ENCODE data around the gene RPP25. TPM values are rescaled to one million over a fixed set of nuclear protein-coding genes. Genes with fewer than 3 reads are reported as not detected.

RPP25 gene
- total RNA-seq, 1 experiment from 2014 or later: 31.3 TPM

DNA sequence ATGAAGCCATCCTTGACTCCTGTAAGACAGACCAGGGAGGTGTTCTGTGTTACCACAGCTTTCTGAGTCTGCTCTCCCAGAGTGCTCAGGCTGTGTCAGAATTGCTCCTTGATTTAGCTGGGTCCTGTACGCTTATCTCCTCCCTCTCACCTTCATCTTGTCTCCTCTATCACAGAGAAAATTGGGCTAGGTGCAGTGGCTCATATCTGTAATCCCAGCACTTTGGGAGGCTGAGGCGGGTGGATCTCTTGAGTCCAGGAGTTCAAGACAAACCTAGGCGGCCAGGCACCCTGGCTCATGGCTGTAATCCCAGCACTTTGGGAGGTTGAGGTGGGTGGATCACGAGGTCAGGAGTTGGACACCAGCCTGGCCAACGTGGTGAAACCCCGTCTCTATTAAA, 44.7 kb upstream of the RPP25 start:
- no peak overlapping the region for H3K27ac Mint-ChIP-seq
- ChIA-PET CTCF (interaction anchor here (0.5 to 0.7 kb wide), 3 partner anchors 50 to 953 kb away, joined by 4 to 7 read pairs (median 5); no protein-coding TSS in a partner anchor), POLR2A (interaction anchor here (0.6 to 0.7 kb wide), 2 partner anchors 42 to 129 kb away, joined by 3 to 6 read pairs; no protein-coding TSS in a partner anchor)
- TF ChIP-seq, protein P1, sequence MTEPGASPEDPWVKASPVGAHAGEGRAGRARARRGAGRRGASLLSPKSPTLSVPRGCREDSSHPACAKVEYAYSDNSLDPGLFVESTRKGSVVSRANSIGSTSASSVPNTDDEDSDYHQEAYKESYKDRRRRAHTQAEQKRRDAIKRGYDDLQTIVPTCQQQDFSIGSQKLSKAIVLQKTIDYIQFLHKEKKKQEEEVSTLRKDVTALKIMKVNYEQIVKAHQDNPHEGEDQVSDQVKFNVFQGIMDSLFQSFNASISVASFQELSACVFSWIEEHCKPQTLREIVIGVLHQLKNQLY (CRISPR knock-in tag; IDR thresholded peaks at IDR 0.05): no peak
- TF ChIP-seq ELF4 (CRISPR knock-in tag; IDR thresholded peaks at IDR 0.05; ENCODE audit: low read depth): no peak
- no peak for TF ChIP-seq GABPB1 (CRISPR knock-in tag; IDR thresholded peaks at IDR 0.05)
- no peak for TF ChIP-seq ZNF219 (CRISPR knock-in tag; IDR thresholded peaks at IDR 0.05; ENCODE audit: borderline replicate concordance)
- TF ChIP-seq SMAD3 (CRISPR knock-in tag; IDR thresholded peaks at IDR 0.05; ENCODE audit: borderline replicate concordance): no peak
- TF ChIP-seq, protein P2, sequence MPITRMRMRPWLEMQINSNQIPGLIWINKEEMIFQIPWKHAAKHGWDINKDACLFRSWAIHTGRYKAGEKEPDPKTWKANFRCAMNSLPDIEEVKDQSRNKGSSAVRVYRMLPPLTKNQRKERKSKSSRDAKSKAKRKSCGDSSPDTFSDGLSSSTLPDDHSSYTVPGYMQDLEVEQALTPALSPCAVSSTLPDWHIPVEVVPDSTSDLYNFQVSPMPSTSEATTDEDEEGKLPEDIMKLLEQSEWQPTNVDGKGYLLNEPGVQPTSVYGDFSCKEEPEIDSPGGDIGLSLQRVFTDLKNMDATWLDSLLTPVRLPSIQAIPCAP (CRISPR knock-in tag; IDR thresholded peaks at IDR 0.05): no peak
- no peak for TF ChIP-seq ETV6 (CRISPR knock-in tag; IDR thresholded peaks at IDR 0.05)
- TF ChIP-seq RORB (CRISPR knock-in tag; IDR thresholded peaks at IDR 0.05): no peak
- TF ChIP-seq CREM (CRISPR knock-in tag; IDR thresholded peaks at IDR 0.05): no peak
- TF ChIP-seq, protein P3, sequence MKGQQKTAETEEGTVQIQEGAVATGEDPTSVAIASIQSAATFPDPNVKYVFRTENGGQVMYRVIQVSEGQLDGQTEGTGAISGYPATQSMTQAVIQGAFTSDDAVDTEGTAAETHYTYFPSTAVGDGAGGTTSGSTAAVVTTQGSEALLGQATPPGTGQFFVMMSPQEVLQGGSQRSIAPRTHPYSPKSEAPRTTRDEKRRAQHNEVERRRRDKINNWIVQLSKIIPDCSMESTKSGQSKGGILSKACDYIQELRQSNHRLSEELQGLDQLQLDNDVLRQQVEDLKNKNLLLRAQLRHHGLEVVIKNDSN (CRISPR knock-in tag; IDR thresholded peaks at IDR 0.05): no peak
- TF ChIP-seq, protein P4, sequence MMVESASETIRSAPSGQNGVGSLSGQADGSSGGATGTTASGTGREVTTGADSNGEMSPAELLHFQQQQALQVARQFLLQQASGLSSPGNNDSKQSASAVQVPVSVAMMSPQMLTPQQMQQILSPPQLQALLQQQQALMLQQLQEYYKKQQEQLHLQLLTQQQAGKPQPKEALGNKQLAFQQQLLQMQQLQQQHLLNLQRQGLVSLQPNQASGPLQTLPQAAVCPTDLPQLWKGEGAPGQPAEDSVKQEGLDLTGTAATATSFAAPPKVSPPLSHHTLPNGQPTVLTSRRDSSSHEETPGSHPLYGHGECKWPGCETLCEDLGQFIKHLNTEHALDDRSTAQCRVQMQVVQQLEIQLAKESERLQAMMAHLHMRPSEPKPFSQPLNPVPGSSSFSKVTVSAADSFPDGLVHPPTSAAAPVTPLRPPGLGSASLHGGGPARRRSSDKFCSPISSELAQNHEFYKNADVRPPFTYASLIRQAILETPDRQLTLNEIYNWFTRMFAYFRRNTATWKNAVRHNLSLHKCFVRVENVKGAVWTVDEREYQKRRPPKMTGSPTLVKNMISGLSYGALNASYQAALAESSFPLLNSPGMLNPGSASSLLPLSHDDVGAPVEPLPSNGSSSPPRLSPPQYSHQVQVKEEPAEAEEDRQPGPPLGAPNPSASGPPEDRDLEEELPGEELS (CRISPR knock-in tag; IDR thresholded peaks at IDR 0.05): no peak
- no peak for TF ChIP-seq RELA (CRISPR knock-in tag; IDR thresholded peaks at IDR 0.05; ENCODE audit: borderline replicate concordance)
- TF ChIP-seq MXD4 (CRISPR knock-in tag; IDR thresholded peaks at IDR 0.05; ENCODE audit: borderline replicate concordance): no peak
- no peak for TF ChIP-seq SOX15 (CRISPR knock-in tag; IDR thresholded peaks at IDR 0.05)
- TF ChIP-seq, protein P5, sequence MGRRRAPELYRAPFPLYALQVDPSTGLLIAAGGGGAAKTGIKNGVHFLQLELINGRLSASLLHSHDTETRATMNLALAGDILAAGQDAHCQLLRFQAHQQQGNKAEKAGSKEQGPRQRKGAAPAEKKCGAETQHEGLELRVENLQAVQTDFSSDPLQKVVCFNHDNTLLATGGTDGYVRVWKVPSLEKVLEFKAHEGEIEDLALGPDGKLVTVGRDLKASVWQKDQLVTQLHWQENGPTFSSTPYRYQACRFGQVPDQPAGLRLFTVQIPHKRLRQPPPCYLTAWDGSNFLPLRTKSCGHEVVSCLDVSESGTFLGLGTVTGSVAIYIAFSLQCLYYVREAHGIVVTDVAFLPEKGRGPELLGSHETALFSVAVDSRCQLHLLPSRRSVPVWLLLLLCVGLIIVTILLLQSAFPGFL (CRISPR knock-in tag; IDR thresholded peaks at IDR 0.05; ENCODE audit: borderline replicate concordance): no peak
- TF ChIP-seq, protein P6, sequence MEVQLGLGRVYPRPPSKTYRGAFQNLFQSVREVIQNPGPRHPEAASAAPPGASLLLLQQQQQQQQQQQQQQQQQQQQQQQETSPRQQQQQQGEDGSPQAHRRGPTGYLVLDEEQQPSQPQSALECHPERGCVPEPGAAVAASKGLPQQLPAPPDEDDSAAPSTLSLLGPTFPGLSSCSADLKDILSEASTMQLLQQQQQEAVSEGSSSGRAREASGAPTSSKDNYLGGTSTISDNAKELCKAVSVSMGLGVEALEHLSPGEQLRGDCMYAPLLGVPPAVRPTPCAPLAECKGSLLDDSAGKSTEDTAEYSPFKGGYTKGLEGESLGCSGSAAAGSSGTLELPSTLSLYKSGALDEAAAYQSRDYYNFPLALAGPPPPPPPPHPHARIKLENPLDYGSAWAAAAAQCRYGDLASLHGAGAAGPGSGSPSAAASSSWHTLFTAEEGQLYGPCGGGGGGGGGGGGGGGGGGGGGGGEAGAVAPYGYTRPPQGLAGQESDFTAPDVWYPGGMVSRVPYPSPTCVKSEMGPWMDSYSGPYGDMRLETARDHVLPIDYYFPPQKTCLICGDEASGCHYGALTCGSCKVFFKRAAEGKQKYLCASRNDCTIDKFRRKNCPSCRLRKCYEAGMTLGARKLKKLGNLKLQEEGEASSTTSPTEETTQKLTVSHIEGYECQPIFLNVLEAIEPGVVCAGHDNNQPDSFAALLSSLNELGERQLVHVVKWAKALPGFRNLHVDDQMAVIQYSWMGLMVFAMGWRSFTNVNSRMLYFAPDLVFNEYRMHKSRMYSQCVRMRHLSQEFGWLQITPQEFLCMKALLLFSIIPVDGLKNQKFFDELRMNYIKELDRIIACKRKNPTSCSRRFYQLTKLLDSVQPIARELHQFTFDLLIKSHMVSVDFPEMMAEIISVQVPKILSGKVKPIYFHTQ (CRISPR knock-in tag; IDR thresholded peaks at IDR 0.05): no peak
- TF ChIP-seq, protein P7, sequence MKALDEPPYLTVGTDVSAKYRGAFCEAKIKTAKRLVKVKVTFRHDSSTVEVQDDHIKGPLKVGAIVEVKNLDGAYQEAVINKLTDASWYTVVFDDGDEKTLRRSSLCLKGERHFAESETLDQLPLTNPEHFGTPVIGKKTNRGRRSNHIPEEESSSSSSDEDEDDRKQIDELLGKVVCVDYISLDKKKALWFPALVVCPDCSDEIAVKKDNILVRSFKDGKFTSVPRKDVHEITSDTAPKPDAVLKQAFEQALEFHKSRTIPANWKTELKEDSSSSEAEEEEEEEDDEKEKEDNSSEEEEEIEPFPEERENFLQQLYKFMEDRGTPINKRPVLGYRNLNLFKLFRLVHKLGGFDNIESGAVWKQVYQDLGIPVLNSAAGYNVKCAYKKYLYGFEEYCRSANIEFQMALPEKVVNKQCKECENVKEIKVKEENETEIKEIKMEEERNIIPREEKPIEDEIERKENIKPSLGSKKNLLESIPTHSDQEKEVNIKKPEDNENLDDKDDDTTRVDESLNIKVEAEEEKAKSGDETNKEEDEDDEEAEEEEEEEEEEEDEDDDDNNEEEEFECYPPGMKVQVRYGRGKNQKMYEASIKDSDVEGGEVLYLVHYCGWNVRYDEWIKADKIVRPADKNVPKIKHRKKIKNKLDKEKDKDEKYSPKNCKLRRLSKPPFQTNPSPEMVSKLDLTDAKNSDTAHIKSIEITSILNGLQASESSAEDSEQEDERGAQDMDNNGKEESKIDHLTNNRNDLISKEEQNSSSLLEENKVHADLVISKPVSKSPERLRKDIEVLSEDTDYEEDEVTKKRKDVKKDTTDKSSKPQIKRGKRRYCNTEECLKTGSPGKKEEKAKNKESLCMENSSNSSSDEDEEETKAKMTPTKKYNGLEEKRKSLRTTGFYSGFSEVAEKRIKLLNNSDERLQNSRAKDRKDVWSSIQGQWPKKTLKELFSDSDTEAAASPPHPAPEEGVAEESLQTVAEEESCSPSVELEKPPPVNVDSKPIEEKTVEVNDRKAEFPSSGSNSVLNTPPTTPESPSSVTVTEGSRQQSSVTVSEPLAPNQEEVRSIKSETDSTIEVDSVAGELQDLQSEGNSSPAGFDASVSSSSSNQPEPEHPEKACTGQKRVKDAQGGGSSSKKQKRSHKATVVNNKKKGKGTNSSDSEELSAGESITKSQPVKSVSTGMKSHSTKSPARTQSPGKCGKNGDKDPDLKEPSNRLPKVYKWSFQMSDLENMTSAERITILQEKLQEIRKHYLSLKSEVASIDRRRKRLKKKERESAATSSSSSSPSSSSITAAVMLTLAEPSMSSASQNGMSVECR (CRISPR knock-in tag; IDR thresholded peaks at IDR 0.05; ENCODE audit: borderline replicate concordance): no peak
- peaks cover 11% of the 10 kb centered on the region for H3K4me1 Mint-ChIP-seq
- no peaks in the 10 kb centered on the region for H3K27me3 Mint-ChIP-seq (ENCODE audit: low read depth)
- H3K9me3 Mint-ChIP-seq: no peaks in the 10 kb centered on the region
- H3K4me3 Mint-ChIP-seq: no peak overlapping the region
- ATAC-seq (no peak), DNase-seq (ENCODE audit: low spot score) (no peak)
- H3K36me3 Mint-ChIP-seq: peaks cover 31% of the 10 kb centered on the region

Data from WTC11 (cell line).